Loucy (cell line): ENCODE data around the gene TAS1R3.

Source experiments
- H2AFZ ChIP-seq: fragments of 200-600 bp; sonication (generic); 2 replicates; pipeline ENCODE4 v1.6.0; 2016; ENCODE audit warnings: antibody characterized with exemption, mild to moderate bottlenecking, low read length, moderate library complexity
- H3F3A ChIP-seq: fragments of 200-600 bp; 2 replicates; pipeline ENCODE4 v1.6.0; 2016; ENCODE audit warnings: antibody characterized with exemption, low read depth, mild to moderate bottlenecking
- H3K27me3 ChIP-seq: fragments of 200-600 bp; sonication (generic); 2 replicates; pipeline ENCODE4 v1.6.1; 2014; ENCODE audit warnings: low read length, mild to moderate bottlenecking; ENCODE audit not compliant: insufficient read depth, poor library complexity, severe bottlenecking
- H3K36me3 ChIP-seq: fragments of 200-600 bp; sonication (generic); 2 replicates; pipeline ENCODE4 v1.6.1; 2016; ENCODE audit warnings: low read length; ENCODE audit not compliant: insufficient read depth
- H3K4me1 ChIP-seq: fragments of 200-600 bp; sonication (generic); 2 replicates; pipeline ENCODE4 v1.5.1; 2014; ENCODE audit warnings: low read length, mild to moderate bottlenecking; ENCODE audit not compliant: insufficient read depth, poor library complexity, severe bottlenecking
- H3K4me2 ChIP-seq: fragments of 200-600 bp; sonication (generic); 2 replicates; pipeline ENCODE4 v1.6.0; 2014; ENCODE audit warnings: antibody characterized with exemption, low read length, low read depth, mild to moderate bottlenecking; ENCODE audit not compliant: poor library complexity, severe bottlenecking
- H3K4me3 ChIP-seq: fragments of 200-600 bp; sonication (generic); 2 replicates; pipeline ENCODE4 v1.5.1; 2014; ENCODE audit warnings: low read length, mild to moderate bottlenecking, mixed read lengths; ENCODE audit not compliant: poor library complexity, severe bottlenecking
- H3K79me2 ChIP-seq: fragments of 200-600 bp; sonication (generic); 2 replicates; pipeline ENCODE4 v1.6.1; 2014; ENCODE audit warnings: low read length; ENCODE audit not compliant: insufficient read depth
- H3K9ac ChIP-seq: fragments of 200-600 bp; sonication (generic); 2 replicates; pipeline ENCODE4 v1.6.0; 2014; ENCODE audit warnings: mild to moderate bottlenecking, low read depth, low read length, moderate library complexity; ENCODE audit not compliant: poor library complexity, severe bottlenecking
- H3K9me2 ChIP-seq: fragments of 200-600 bp; sonication (generic); replicated peaks from 2 replicates; pipeline ENCODE4 v1.6.1; 2016; ENCODE audit warnings: low read depth, low read length, mixed read lengths
- H3K9me3 ChIP-seq: fragments of 200-600 bp; sonication (generic); 2 replicates; pipeline ENCODE4 v1.6.1; 2014; ENCODE audit warnings: mild to moderate bottlenecking, antibody characterized with exemption, low read length, low read depth; ENCODE audit not compliant: insufficient read depth
- H4K20me1 ChIP-seq: fragments of 200-600 bp; sonication (generic); 2 replicates; pipeline ENCODE4 v1.6.0; 2014; ENCODE audit warnings: antibody characterized with exemption, low read length, mild to moderate bottlenecking; ENCODE audit not compliant: insufficient read depth, poor library complexity, severe bottlenecking
- CTCF ChIP-seq: fragments of 200-600 bp; sonication (generic); conservative IDR thresholded peaks from 2 replicates; pipeline ENCODE4 v1.5.1; 2014; ENCODE audit warnings: mild to moderate bottlenecking, antibody characterized with exemption, low read length
- EZH2phosphoT487 ChIP-seq: fragments of 200-600 bp; IDR thresholded peaks from 2 replicates; pipeline ENCODE4 v1.6.1; 2018; ENCODE audit warnings: antibody characterized with exemption, mild to moderate bottlenecking, moderate library complexity, borderline replicate concordance

The TAS1R3 gene

GRCh38 chr1:1306070-1306660 lies 24.9 kb upstream of the TAS1R3 start:
- Histone ChIP-seq H3K4me1 (peaks cover 30% of the 10 kb centered on the region), H3F3A (no peaks in the 10 kb centered on the region; the same call in 1 of the 2 replicates), H3K9me3 (no peaks in the 10 kb centered on the region), H3K4me2 (peak overlapping the region; percentile 85), H3K27me3 (no peaks in the 10 kb centered on the region), H2AFZ (no peak overlapping the region), H3K36me3 (peaks cover 2% of the 10 kb centered on the region; the same call in 1 of the 2 replicates), H3K9me2 (no peaks in the 10 kb centered on the region), H3K79me2 (peaks cover 37% of the 10 kb centered on the region), H3K4me3 (peak overlapping the region; percentile 93), H3K9ac (peak overlapping the region; percentile 83), H4K20me1 (peaks cover 37% of the 10 kb centered on the region)
- no peak for TF ChIP-seq EZH2phosphoT487
- peak; percentile 59 for TF ChIP-seq CTCF

GRCh38 chr1:1306661-1307260 lies 24.3 kb upstream of the TAS1R3 start:
- H3K9me3 ChIP-seq = no peaks in the 10 kb centered on the region
- TF ChIP-seq EZH2phosphoT487 (no peak), CTCF (no peak)
- no peaks in the 10 kb centered on the region for H3K9me2 ChIP-seq
- no peaks in the 10 kb centered on the region; the same call in 1 of the 2 replicates for H3F3A ChIP-seq
- H3K4me2 ChIP-seq = peak overlapping the region; percentile 85
- H3K27me3 ChIP-seq = no peaks in the 10 kb centered on the region
- H3K4me3 ChIP-seq = peak overlapping the region; percentile 93
- H3K4me1 ChIP-seq = peaks cover 30% of the 10 kb centered on the region
- peaks cover 37% of the 10 kb centered on the region for H3K79me2 ChIP-seq
- H4K20me1 ChIP-seq = peaks cover 34% of the 10 kb centered on the region
- peak overlapping the region; percentile 83 for H3K9ac ChIP-seq
- H2AFZ ChIP-seq = no peak overlapping the region
- H3K36me3 ChIP-seq = peaks cover 8% of the 10 kb centered on the region; the same call in 1 of the 2 replicates

GRCh38 chr1:1307261-1307922 lies 23.7 kb upstream of the TAS1R3 start:
- Histone ChIP-seq H3K9me2 (no peaks in the 10 kb centered on the region), H3K9ac (peak overlapping the region; percentile 83), H3K4me2 (peak overlapping the region; percentile 85), H2AFZ (peak overlapping the region; percentile 52; the same call in 1 of the 2 replicates), H3K4me3 (peak overlapping the region; percentile 93), H3K4me1 (peaks cover 30% of the 10 kb centered on the region), H3K79me2 (peaks cover 37% of the 10 kb centered on the region), H4K20me1 (peaks cover 33% of the 10 kb centered on the region), H3F3A (no peaks in the 10 kb centered on the region; the same call in 1 of the 2 replicates), H3K36me3 (peaks cover 11% of the 10 kb centered on the region; the same call in 1 of the 2 replicates), H3K9me3 (no peaks in the 10 kb centered on the region), H3K27me3 (no peaks in the 10 kb centered on the region)
- TF ChIP-seq EZH2phosphoT487 (no peak), CTCF (no peak)
